ENCODE measurements around the gene INSL3.
"Not testable (repeated sequence)": the region's sequence is repeated elsewhere in the genome, so short reads cannot be mapped to it uniquely, and the experiment has no call there.

INSL3 gene

DNA sequence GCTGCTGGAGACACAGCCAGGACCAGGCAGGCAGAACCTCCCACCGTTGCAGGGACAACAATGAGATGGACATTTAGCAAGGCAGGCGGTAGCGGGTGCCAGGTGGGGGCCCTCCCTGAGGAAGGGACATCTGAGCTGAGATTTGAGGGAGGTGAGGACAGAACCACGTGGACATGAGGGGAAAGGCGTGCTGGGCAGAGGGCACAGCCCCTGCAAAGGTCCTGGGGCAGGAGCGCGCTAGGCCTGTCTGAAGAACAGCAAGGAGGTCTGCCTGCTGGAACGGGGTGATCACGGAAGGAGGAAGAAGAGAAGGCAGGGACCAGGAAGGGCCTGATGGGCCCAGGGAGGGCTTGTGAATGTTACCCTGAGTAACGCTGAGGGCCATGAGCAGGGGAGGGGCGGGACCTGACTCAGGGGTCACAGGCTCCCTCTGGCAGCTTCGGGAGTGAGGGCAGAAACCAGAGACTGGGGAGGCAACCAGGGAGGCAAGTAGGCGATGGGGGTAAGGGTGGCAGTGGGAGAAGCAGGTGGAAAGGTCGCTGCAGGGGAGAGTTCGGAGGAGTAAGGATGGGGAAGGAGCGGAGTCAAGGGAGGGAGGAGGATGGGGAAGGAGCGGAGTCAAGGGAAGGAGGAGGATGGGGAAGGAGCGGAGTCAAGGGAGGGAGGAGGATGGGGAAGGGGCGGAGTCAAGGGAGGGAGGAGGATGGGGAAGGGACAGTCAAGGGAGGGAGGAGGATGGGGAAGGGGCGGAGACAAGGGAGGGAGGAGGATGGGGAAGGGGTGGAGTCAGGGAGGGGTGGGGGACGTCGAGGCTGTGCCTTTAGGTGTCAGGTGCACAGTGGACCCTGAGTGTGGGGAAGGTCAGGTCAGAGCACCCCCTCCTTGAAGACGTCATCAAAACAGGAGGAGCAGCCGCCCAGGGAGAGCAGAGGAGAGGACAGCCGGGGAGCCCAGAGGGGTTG lies 42.1 kb downstream of the INSL3 start:
- Histone ChIP-seq H3K4me2 (ENCODE audit: low read length) (no peak overlapping the region), H3K4me1 (ENCODE audit: insufficient read depth, low read length, severe bottlenecking) (peaks cover 12% of the 10 kb centered on the region), H3K27ac (ENCODE audit: low read depth, low read length, poor library complexity, severe bottlenecking) (no peak overlapping the region), H3K36me3 (ENCODE audit: insufficient read depth, low read length) (peaks cover 59% of the 10 kb centered on the region), H3K27me3 (ENCODE audit: insufficient read depth, low read length) (no peaks in the 10 kb centered on the region), H3F3A (ENCODE audit: insufficient read depth, low read length) (no peaks in the 10 kb centered on the region), H4K20me1 (ENCODE audit: insufficient read depth, low read length) (no peaks in the 10 kb centered on the region), H3K9me3 (ENCODE audit: low read length) (no peaks in the 10 kb centered on the region), H3K79me2 (ENCODE audit: insufficient read depth, low read length) (no peaks in the 10 kb centered on the region), H3K4me3 (ENCODE audit: low read depth, low read length, poor library complexity, severe bottlenecking) (no peak overlapping the region), H3K9ac (ENCODE audit: low read length) (no peak overlapping the region), H2AFZ (ENCODE audit: low read length) (no peak overlapping the region), H3K9me2 (ENCODE audit: low read depth, low read length) (no peaks in the 10 kb centered on the region)
- TF ChIP-seq, protein P1, sequence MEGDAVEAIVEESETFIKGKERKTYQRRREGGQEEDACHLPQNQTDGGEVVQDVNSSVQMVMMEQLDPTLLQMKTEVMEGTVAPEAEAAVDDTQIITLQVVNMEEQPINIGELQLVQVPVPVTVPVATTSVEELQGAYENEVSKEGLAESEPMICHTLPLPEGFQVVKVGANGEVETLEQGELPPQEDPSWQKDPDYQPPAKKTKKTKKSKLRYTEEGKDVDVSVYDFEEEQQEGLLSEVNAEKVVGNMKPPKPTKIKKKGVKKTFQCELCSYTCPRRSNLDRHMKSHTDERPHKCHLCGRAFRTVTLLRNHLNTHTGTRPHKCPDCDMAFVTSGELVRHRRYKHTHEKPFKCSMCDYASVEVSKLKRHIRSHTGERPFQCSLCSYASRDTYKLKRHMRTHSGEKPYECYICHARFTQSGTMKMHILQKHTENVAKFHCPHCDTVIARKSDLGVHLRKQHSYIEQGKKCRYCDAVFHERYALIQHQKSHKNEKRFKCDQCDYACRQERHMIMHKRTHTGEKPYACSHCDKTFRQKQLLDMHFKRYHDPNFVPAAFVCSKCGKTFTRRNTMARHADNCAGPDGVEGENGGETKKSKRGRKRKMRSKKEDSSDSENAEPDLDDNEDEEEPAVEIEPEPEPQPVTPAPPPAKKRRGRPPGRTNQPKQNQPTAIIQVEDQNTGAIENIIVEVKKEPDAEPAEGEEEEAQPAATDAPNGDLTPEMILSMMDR (IDR thresholded peaks at IDR 0.05; ENCODE audit: low read length): no peak
- no peak for TF ChIP-seq EZH2 (IDR thresholded peaks at IDR 0.05; ENCODE audit: borderline replicate concordance, low read length)

DNA sequence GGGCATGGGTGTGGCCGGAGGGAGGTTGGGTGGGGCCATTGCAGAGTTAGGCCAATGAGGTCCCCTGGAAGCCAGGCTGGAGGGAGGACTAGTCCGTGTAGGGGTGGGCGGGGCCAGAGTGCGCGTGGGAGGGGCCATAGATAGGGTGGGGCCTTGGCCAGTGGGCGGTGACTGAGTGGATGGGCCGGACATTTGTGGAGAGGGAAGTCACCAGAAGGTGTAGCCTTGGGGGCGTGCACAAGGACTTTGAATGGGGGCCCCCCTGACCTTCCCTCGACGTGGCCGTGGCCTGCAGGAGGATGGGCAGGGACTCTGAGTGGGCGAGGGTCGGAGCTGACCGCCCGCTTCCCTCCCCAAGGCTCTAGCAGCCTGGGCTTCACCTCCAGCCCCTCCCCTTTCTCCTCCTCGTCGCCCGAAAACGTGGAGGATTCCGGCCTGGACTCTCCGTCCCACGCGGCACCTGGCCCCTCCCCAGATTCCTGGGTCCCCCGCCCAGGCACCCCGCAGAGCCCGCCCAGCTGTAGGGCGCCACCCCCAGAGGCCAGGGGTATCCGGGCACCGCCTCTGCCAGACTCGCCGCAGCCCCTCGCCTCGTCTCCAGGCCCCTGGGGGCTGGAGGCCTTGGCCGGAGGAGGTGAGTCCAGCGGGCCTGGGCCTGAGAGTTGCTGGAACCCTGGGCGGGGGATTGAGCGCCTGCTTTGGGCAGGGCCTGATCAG lies 42.9 kb downstream of the INSL3 start:
- H3F3A ChIP-seq (ENCODE audit: insufficient read depth, low read length): no peaks in the 10 kb centered on the region
- no peak overlapping the region for H3K4me2 ChIP-seq (ENCODE audit: low read length)
- no peak for TF ChIP-seq EZH2 (IDR thresholded peaks at IDR 0.05; ENCODE audit: borderline replicate concordance, low read length)
- TF ChIP-seq, protein P1 (IDR thresholded peaks at IDR 0.05; ENCODE audit: low read length): no peak
- H3K36me3 ChIP-seq (ENCODE audit: insufficient read depth, low read length): peaks cover 57% of the 10 kb centered on the region
- H3K79me2 ChIP-seq (ENCODE audit: insufficient read depth, low read length): no peaks in the 10 kb centered on the region
- H3K9me3 ChIP-seq (ENCODE audit: low read length): no peaks in the 10 kb centered on the region
- no peak overlapping the region for H3K4me3 ChIP-seq (ENCODE audit: low read depth, low read length, poor library complexity, severe bottlenecking)
- no peak overlapping the region for H3K27ac ChIP-seq (ENCODE audit: low read depth, low read length, poor library complexity, severe bottlenecking)
- H3K9me2 ChIP-seq (ENCODE audit: low read depth, low read length): no peaks in the 10 kb centered on the region
- H3K9ac ChIP-seq (ENCODE audit: low read length): no peak overlapping the region
- no peaks in the 10 kb centered on the region for H4K20me1 ChIP-seq (ENCODE audit: insufficient read depth, low read length)
- H3K4me1 ChIP-seq (ENCODE audit: insufficient read depth, low read length, severe bottlenecking): peaks cover 12% of the 10 kb centered on the region
- H2AFZ ChIP-seq (ENCODE audit: low read length): no peak overlapping the region
- H3K27me3 ChIP-seq (ENCODE audit: insufficient read depth, low read length): no peaks in the 10 kb centered on the region

DNA sequence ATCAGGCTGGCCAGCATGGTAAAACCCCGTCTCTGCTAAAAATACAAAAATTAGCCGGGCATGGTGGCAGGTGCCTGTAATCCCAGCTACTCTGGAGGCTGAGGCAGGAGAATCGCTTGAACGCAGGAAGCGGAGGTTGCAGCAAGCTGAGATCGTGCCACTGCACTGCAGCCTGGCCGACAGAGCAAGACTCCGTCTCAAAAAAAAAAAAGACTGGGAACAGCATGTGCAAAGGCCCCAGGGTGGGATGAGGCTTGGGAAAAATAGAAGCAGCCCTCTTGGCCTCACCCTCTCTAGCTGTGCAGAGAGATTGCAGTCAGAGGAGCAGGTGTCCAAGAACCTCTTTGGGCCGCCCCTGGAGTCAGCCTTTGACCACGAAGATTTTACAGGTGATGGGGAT lies 43.5 kb downstream of the INSL3 start:
- H3K4me2 ChIP-seq (ENCODE audit: low read length); H4K20me1 ChIP-seq (ENCODE audit: insufficient read depth, low read length); H3K9me3 ChIP-seq (ENCODE audit: low read length); H3K27ac ChIP-seq (ENCODE audit: low read depth, low read length, poor library complexity, severe bottlenecking); H3F3A ChIP-seq (ENCODE audit: insufficient read depth, low read length); H3K9ac ChIP-seq (ENCODE audit: low read length); H3K27me3 ChIP-seq (ENCODE audit: insufficient read depth, low read length); H2AFZ ChIP-seq (ENCODE audit: low read length); H3K4me3 ChIP-seq (ENCODE audit: low read depth, low read length, poor library complexity, severe bottlenecking); H3K9me2 ChIP-seq (ENCODE audit: low read depth, low read length); H3K79me2 ChIP-seq (ENCODE audit: insufficient read depth, low read length): not testable (repeated sequence)
- Histone ChIP-seq H3K4me1 (ENCODE audit: insufficient read depth, low read length, severe bottlenecking) (peaks cover 12% of the 10 kb centered on the region), H3K36me3 (ENCODE audit: insufficient read depth, low read length) (peaks cover 60% of the 10 kb centered on the region)

All from OCI-LY1 (cell line).